ENCODE measurements around the gene PAPOLG. TPM values are rescaled to one million over a fixed set of nuclear protein-coding genes. Genes with fewer than 3 reads are reported as not detected.

PAPOLG gene
- total and polyA plus RNA-seq, 2 of the 13 experiments (the other 11 are each of a cell fraction or from before 2014, with no cell fraction given): 10.1 to 10.4 TPM

GRCh38 chr2:60739156-60739555, 16.9 kb upstream of the PAPOLG start (continued):
- TF ChIP-seq GRHL1 (CRISPR knock-in tag; conservative IDR thresholded peaks at IDR 0.05) (no peak), BCL6 (CRISPR knock-in tag; IDR thresholded peaks at IDR 0.05) (no peak)

GRCh38 chr2:60741576-60741975, 14.5 kb upstream of the PAPOLG start:
- no peak overlapping the region for H2AFZ ChIP-seq (ENCODE audit: low read length)
- TF ChIP-seq ZNF761 (CRISPR knock-in tag; conservative IDR thresholded peaks at IDR 0.05) (no peak), SNAI1 (CRISPR knock-in tag; IDR thresholded peaks at IDR 0.05; ENCODE audit: borderline replicate concordance) (no peak), ZNF296 (CRISPR knock-in tag; conservative IDR thresholded peaks at IDR 0.05) (no peak)
- POLR2A ChIA-PET: no interaction called here
- H3K4me1 ChIP-seq (ENCODE audit: insufficient read depth, low read length): 0 out of 2 replicates have a peak, but pooled peaks cover 8% of the 10 kb centered on the region
- CTCF ChIA-PET (ENCODE audit: low intra/inter-chr PET ratio, low total read pairs): no interaction called here
- no TSS peak for BruUV-seq (replicated peaks)
- H3K27me3 ChIP-seq (ENCODE audit: control insufficient read depth in 1 of 2, insufficient read depth in 2 of 2, low read length in 2 of 2): peaks cover 0 to 51% of the 10 kb centered on the region in 2 experiments
- ATAC-seq: no peak
- H3K79me2 ChIP-seq (ENCODE audit: insufficient read depth, low read length): no peaks in the 10 kb centered on the region
- no peak for FAIRE-seq
- DNase-seq (ENCODE audit: low spot score): no peak
- intact Hi-C loops (cut with micrococcal nuclease; ENCODE audit: unreplicated experiment): no loop called here
- no peaks in the 10 kb centered on the region for H4K20me1 ChIP-seq (ENCODE audit: insufficient read depth, low read length)
- H3K27ac ChIP-seq (ENCODE audit: extremely low read length, insufficient read depth, low read length): no peak overlapping the region
- 67% methylated on average over 11 of the region's 11 CpGs for WGBS (ENCODE audit: low lambda C conversion rate)
- in situ Hi-C loops (cut with HindIII; ENCODE audit: extremely low pct_ligation_motif_present, low pct_unique_long_range_greater_than_20kb): no loop called here
- no peak overlapping the region for H3K4me3 ChIP-seq (replicated peaks in 1 of 3; ENCODE audit: insufficient read depth in 1 of 3, low read depth in 2 of 3, low read length in 3 of 3)
- H3K4me2 ChIP-seq (ENCODE audit: low read depth, low read length): no peak overlapping the region
- no peak overlapping the region for H3K9ac ChIP-seq (ENCODE audit: insufficient read depth, low read depth, low read length)
- H3K36me3 ChIP-seq (replicated peaks in 1 of 2; ENCODE audit: control insufficient read depth in 1 of 2, insufficient read depth in 2 of 2, low read length in 2 of 2): no peaks in the 10 kb centered on the region
- H3K9me3 ChIP-seq (ENCODE audit: low read length): no peaks in the 10 kb centered on the region

- no peak for TF ChIP-seq SRSF1 (optimal IDR thresholded peaks at IDR 0.05; ENCODE audit: low read depth, low read length)
- no peak for TF ChIP-seq DMTF1 (CRISPR knock-in tag; IDR thresholded peaks at IDR 0.05)
- no peak for TF ChIP-seq NR2F1 (CRISPR knock-in tag; IDR thresholded peaks at IDR 0.05)
- TF ChIP-seq HNRNPLL (IDR thresholded peaks at IDR 0.05; ENCODE audit: low read depth, low read length, poor library complexity, severe bottlenecking): no peak
- TF ChIP-seq CHD4 (IDR thresholded peaks at IDR 0.05; ENCODE audit: borderline replicate concordance, low read length): no peak
- no peak for TF ChIP-seq ZNF83 (CRISPR knock-in tag; IDR thresholded peaks at IDR 0.05; ENCODE audit: borderline replicate concordance)
- TF ChIP-seq TFAP4 (IDR thresholded peaks at IDR 0.05; ENCODE audit: borderline replicate concordance, low read depth): no peak
- no peak overlapping the region for H3K4me3 ChIP-seq (replicated peaks in 1 of 3; ENCODE audit: insufficient read depth in 1 of 3, low read depth in 2 of 3, low read length in 3 of 3)
- H3K27me3 ChIP-seq (ENCODE audit: control insufficient read depth in 1 of 2, insufficient read depth in 2 of 2, low read length in 2 of 2): peaks cover 0 to 51% of the 10 kb centered on the region in 2 experiments
- ATAC-seq (no peak), FAIRE-seq (no peak), DNase-seq (ENCODE audit: low spot score) (no peak)
- in situ Hi-C loops (cut with HindIII; ENCODE audit: extremely low pct_ligation_motif_present, low pct_unique_long_range_greater_than_20kb): no loop called here
- no peaks in the 10 kb centered on the region for H3K79me2 ChIP-seq (ENCODE audit: insufficient read depth, low read length)
- no peak overlapping the region for H3K27ac ChIP-seq (ENCODE audit: extremely low read length, insufficient read depth, low read length)
- no peaks in the 10 kb centered on the region for H3K36me3 ChIP-seq (replicated peaks in 1 of 2; ENCODE audit: control insufficient read depth in 1 of 2, insufficient read depth in 2 of 2, low read length in 2 of 2)
- no peaks in the 10 kb centered on the region for H3K9me3 ChIP-seq (ENCODE audit: low read length)
- WGBS (ENCODE audit: low lambda C conversion rate): 37% methylated on average over 4 of the region's 4 CpGs
- no TSS peak for BruUV-seq (replicated peaks)
- H3K4me1 ChIP-seq (ENCODE audit: insufficient read depth, low read length): 0 out of 2 replicates have a peak, but pooled peaks cover 10% of the 10 kb centered on the region
- no peaks in the 10 kb centered on the region for H4K20me1 ChIP-seq (ENCODE audit: insufficient read depth, low read length)
- intact Hi-C loops (cut with micrococcal nuclease; ENCODE audit: unreplicated experiment): no loop called here
- ChIA-PET POLR2A (no interaction called here), CTCF (ENCODE audit: low intra/inter-chr PET ratio, low total read pairs) (no interaction called here)
- H2AFZ ChIP-seq (ENCODE audit: low read length): no peak overlapping the region
- H3K9ac ChIP-seq (ENCODE audit: insufficient read depth, low read depth, low read length): no peak overlapping the region
- no peak overlapping the region for H3K4me2 ChIP-seq (ENCODE audit: low read depth, low read length)
Observed at GRCh38 chr2:60742419-60742818, 13.6 kb upstream of the PAPOLG start.

All from HepG2 (cell line).